SIG-M5 treated with dmso at 0.1 percent for 504 hours (cell line): ENCODE measurements around the gene CDC37L1.

Experiments used
- DNase-seq: peaks from one replicate; lab custom pipeline; 2025; ENCODE audit not compliant: unreplicated experiment; lab: John Stamatoyannopoulos, UW

Gene CDC37L1

DNA sequence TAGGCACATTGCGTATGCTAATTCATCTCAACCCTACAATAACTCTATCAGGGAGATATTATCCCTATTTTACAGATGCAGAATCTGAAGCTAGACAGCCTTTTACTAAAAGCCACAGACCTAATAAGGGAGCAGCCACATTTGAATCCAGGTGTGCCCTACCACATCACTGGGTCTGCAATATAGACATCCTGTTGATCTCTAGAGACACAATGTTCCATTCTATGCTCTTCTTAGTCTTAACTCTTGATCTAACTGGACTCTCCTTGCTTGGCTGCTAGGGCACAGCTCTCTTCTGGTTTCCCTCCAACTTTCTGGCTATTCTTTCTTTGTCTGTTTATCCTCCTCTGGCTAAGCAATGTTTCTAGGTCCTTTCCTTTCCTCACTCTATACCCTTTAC, 11.7 kb upstream of the CDC37L1 start:
- no peak for DNase-seq

DNA sequence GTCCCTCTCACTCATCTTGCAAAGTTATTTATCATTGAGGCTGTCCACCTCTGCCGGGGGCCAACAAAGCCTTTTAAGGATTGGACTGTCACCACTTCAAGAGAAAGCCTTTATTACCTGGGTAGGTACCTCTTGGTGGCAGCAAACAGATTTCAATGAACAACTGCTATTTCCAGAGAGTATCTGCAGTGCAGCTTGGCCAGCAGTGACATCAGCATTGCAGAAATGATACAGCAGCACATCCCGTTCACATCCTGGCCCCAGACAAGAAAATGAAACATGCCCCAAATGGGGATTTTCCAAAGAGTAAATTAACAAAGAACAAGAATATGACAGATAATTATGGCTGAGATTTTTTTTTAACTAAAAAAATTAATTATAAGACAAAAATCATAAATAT, 10.8 kb upstream of the CDC37L1 start:
- no peak for DNase-seq

DNA sequence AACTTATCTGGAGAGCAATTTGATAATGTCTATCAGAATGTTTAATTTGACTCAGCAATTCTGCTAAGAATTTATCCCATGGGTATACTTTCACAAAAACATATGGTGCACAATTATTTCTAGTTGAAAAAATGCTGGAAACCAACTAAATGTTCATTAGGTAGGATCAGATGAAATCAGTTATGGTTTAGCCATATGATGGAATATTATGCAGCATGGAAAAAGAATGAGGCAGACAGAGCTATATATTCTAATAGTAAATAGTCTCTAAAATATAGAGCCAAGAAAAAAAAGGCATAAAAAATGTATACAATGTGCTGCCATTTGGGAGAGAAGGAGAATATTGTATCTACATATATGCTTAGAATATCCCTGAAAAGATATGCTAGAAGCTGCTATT, 9.5 kb upstream of the CDC37L1 start:
- no peak for DNase-seq

DNA sequence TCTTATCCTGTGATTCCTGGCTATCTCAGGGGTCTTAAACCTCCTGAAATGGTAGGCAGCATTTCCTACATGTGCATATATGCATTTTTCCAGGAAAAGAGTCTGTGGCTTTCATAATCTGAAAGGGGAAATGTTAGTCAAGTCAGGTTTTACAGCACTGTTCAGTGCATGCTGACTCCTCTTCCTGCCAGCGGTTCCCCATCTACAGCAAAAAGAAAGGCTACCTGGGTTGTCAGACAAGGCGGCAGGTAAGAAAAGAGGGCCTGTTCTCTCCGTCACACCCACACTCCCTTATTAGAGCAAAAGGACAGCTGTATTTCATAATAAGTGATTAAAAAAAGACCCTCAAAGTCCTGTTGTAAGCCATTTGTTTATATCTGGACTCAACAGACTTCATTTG, 8.8 kb upstream of the CDC37L1 start:
- DNase-seq: no peak

DNA sequence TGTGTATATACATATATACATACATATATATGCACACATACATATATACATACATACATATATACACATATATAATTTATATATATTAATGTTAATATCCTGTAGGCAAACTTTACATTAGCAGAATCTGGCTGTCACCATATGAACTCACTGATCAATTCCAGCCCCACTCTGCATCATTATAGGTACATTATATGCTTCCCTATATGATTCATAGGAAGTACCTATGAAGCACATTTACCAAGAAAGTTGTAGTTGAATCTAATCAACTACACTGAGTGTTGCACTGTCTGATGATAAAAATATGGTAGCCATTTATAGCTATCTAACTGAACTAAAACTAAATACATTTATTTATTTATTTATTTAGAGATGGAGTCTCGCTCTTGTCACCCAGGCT, 7.6 kb upstream of the CDC37L1 start:
- DNase-seq: no peak

DNA sequence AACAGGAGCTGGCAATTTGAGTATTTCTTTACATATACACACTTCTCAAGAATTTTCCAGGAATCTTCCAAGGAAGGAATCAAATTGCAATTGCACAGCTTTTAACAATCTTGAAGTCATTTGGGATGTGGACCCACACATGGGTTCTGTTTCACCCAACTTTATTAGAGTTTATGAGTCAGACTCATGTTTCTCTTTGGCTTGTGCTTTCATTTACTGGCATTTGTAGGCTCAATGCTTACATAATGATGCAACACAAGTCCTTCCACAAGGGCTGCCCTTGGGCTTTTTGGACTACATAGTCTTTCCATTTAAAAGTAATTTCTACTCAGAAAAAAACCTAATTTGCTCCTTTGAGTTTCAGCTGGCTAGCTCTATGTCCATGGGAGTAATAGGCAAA, 4.6 kb upstream of the CDC37L1 start:
- peak; percentile 18 for DNase-seq

DNA sequence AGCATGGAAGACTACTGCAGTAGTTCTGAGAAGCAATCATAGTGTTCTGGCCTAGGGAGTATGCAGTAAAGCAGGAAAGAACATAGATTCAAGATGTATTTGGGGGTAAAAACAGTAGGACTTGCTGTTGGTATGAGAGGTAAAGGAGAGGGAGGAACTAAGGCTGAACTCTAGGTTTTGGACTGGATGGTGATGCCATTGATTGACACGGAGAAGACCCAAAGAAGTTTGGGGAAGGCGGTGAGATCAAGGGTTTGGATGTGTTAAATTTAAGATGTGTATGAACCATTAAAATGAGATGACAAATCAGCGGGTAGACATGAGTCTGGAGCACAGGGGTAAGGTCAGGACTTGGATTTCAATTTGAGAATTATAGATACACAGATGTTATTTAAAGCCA, 2.0 kb upstream of the CDC37L1 start:
- DNase-seq: no peak

DNA sequence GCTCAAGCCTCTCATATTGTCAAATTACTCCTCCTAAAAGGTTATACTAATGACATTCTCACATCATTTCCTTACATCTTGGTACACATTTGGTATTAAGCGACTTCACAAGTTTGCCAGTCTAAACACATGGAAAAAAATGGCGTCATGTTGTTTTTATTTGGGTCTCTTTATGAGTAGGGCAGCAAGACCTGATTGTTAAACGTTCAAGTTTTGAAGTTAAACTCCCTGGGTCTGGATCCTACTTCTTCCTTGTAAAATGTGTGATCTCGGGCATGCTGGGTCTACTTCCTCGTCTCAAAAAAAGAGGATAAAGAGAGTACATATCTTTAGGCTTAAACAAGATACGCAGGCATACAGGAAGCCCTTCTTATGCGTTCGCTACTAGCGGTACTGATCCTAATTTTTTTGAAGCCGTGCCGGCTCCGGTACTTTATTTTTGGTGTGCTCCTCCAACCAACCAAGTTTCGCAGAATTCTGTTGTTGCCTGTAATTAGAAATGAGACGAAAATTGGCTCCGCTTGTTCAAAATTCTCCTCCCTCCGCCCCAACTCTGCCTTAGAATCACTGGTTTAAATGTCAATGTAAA, 596 bp upstream of the CDC37L1 start:
- peak; percentile 57 for DNase-seq

DNA sequence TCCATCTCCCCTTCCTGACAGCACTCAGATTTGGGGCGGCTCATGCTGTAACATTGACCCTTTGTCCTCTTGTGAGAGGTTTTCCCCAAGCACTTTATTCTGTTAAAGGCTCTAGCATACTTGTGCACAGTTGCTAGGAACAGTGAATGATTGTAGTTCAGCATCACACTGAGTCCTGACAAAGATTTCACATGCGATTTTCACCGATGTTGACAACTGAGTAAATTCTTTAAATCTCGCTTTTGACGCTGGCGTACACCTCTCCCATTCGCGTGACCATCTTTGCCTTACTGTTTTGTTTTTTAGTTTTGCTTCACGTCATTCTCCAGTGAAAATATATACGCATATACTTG, 780 bp downstream of the CDC37L1 start:
- DNase-seq: no peak

DNA sequence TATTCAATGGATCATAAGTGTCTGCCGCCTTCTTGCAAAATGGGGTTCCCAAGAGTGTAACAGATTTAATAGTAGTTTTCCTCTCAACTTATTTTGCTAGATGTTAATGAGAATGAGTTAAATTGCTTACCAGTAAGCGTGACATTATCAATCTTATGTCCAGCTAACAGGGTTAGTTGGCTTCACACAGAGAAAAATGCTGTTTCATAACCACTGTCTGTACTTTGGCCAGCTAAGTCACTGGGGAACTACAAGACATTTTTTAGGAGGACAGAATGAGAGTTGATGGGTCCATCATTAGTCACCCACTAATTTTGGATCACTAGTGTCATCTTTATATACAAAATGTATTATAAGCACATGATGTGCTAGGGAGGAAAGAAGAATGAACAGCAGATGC, 1.4 kb downstream of the CDC37L1 start:
- peak; percentile 4 for DNase-seq

DNA sequence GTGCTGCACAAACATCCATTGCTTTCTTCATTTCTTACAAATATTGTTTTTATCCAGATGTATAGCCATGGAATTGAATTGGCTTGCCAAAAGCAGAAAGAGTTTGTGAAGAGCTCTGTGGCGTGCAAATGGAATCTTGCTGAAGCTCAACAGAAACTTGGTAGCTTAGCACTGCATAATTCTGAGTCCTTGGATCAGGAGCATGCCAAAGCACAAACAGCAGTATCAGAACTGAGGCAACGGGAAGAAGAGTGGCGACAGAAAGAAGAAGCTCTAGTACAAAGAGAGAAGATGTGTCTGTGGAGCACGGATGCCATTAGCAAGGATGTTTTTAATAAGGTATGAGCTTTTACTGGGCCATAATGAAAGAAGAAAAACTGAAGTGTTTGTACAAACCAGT, 5.5 kb downstream of the CDC37L1 start:
- no peak for DNase-seq

DNA sequence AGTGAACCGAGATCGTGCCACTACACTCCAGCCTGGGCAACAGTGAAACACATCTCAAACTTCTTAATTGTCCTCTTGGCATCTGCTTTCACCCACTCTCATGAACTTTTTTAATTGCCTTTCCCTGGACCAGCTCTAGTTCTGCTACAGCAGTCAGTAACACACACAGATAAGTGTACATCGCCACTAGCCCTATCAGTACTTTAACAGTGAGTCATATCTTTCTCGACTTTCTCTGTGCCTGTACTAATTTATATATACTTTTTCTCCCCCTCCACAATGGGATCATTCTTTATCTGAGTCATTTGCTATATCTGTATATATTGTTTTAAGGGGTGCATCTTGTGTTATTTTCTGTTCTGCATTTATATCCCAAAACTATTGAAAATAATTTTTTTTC, 6.7 kb downstream of the CDC37L1 start:
- no peak for DNase-seq

DNA sequence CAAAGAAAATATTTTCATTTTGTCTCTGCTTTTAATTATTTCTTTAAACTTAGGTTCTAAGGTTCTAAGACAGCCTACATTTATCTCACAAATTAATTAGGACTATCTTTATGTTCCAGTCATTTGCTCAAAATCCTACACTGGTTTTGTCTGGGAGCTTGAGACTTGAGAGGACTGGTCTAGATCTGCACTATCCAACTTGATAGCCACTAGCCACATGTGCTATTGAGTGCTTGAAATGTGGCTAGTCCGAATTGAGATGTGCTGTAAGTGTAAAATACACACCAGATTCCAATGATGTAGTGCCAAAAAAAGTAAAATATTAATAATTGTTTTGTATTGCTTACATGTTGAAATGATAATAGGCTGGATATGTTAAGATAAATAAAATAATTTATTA, 7.2 kb downstream of the CDC37L1 start:
- no peak for DNase-seq

DNA sequence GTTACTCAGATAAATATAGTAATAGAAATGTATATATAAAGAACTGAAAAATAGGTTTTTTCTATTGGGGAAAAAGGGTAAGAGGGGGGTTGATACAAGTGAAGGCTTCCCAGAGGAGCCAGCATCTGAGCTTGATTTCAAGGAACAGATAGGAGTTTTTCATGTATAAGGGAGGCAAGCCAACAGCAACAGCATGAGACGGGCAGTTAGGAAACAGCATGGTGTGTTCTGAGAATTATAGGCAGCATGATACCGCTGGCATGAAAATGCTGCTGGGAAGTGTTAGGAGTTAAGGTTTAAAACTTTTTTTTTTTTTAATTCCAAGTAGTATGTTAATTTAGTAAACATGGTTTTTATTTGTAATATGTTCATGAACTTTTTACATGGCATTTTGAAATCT, 9.7 kb downstream of the CDC37L1 start:
- DNase-seq: no peak

DNA sequence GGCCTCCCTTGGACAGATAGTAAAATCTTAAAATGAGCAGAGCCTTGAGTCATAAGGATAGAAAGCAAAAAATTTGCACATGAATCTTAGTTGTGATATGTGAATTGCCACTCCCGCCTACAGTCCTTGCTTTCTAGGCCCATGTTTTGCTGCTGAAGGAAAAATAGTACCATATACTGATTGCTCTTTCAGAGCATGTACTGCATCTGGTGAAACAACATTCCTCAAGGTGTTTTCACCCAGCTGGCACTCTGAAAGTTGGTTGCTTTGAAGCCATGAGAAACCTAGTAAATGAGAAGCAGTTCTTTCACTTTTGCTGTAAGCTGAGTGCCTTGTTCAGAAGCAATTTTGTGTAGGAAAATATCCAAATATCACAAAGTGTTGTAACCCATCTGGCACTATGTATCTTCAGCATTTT, 10.3 kb downstream of the CDC37L1 start:
- DNase-seq: no peak

DNA sequence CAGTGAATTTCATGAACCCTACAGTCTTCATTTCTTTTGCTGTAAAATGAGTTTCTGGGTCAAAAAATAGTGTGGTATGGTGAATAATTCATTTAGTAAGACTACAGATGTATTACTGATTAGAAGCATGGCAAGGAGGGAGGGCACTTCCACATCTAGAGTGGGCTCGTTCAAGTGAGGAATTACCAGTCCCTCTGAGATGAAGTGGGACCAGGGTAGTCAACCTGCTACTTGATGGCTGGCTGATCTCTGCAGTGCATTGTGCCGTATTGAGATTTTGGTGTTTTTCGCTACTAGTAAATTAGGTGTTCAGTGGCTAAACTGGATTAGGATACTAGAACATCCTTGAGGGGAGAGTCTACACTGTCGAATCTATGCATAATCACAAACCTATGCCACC, 10.8 kb downstream of the CDC37L1 start:
- DNase-seq: no peak

DNA sequence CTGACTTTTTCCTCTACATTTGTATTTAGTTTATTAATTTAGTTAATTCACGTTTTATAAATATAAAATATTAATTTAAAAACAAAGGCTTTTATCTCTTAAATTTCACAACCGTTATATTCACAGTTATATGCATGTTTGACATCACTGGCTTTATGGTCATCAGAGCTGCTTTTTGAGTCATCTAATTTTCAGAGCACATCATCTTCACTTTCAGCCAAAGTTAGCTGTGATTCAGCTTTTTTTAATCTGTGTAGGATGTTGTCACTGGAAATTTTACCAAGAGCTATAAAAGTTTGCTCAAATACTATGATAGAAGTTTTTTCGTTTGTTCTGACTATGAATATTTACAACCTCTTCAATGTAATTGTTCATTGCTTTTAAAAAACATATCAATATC, 12.4 kb downstream of the CDC37L1 start:
- no peak for DNase-seq

DNA sequence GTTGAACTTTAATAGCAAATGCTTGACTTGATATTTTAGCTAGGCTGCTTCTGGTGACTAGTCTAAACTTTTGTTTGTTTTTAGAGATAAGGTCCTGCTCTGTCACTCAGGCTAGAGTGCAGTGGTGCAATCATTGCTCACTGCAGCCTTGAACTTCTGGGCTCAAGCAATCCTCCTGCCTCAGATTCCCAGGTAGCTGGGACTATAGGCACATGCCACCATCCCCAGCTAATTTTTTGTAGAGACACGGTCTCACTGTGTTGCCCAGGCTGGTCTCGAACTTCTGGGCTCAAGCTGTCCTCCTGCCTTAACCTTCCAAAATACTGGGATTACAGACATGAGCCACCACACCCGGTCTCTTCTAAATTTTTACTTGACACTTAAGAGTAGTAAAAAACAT, 20.7 kb downstream of the CDC37L1 start:
- no peak for DNase-seq

DNA sequence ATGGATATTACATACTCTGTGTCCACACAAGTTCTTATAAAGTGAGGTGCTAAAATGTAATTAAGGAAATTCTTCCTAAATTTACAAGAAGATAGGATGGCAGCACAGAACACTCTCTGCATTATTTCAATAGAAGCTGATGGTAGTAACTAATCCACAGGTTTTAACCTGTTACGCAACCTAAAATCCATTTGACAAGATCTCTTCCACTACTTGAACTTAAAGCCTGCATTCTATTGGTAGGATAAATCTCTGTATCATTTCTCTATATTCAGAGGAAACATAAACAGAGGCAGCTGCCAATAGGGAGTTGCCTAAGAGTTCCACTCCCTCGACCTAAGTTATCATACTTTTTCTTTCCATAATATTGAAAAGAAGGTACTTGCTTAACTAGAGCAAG, 21.6 kb downstream of the CDC37L1 start:
- no peak for DNase-seq

DNA sequence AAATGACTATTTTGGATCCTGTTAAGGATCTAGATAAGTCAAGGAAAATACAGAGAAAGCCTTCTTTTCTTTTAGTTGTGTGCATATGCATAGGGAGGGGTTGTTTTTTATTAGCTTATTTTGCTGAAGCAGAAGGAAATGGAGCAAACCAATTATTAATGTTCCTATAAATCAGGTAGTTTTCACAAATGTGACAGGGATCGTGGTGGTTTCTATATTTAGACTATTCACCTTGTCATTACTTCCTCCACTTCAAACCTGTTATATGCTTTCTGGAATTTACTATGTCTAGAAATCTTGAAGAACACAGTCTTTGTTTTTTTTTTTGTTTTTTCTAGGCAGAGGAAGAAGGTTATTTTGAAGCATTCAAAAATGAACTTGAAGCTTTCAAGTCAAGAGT, 22.2 kb downstream of the CDC37L1 start:
- no peak for DNase-seq

DNA sequence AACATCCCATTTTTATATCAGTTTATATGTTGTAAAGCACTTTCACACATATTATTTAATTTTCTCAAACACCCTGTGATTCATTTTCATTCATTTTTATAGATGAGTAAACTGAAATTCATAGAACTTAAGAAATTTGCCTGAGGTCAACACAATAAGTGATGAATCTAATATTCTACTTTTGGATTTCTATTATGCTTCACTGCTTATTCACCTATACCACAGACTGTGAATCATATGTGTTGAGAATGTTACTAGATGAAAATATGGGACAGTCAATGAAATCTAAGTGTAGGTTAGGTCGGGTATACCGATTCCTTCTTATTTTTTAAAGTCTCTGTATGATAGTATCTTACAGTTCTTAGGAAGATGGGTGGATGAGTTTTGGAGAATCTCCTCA, 24.8 kb downstream of the CDC37L1 start:
- DNase-seq: no peak

DNA sequence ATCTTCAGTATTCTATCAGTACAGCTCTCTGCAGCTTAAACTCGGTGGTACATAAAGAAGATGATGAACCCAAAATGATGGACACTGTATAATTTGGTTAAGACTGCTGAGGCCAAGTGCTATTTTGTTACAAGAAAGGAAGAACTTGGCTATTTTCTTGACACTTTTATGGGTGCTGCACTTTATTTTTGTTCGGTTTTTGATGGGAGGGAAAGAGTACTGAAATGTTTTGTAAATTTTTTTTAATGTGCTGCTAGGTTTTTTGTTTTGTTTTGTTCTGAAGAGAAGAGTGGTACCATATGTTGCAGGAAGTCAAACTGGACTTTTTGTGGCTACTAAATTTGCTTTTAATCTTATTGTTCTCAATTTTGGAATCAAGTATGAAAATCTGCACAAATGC, 26.7 kb downstream of the CDC37L1 start:
- no peak for DNase-seq

DNA sequence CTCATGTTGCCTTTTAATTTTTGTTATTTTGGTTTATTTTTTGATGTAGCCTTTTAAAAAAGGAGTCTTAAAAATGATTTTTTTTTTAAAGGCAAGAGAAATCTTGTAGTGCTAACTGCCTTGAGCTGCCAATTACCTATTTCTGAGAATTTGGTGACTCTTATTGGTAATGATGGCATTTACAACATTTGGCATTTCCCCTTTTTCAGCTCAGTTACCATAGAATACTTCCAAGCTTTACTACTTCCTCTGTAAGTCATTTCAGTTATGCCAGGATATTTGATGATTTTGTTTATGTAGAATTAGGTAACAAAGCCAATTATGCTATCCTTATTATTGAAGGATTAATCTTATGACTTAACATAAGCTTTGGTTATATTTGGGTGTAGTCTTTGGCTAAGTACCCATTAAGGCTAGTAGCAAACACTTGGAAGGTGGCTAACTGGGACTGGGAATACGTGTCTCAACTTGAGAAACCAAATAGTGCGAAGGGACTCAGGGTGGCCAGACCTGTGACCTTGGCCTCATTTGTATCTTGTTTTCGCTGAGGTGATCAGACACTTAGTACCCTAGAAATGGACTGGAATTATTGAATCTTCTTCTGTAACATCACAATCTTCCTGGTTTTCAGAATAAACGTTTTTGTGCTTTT, 27.7 kb downstream of the CDC37L1 start:
- DNase-seq: no peak
